H1 (cell line): Measurements from ENCODE around the gene TP53TG3D. TPM values are rescaled to one million over a fixed set of nuclear protein-coding genes. Genes with fewer than 3 reads are reported as not detected.

Source experiments
- polyA plus RNA-seq, 7 experiments: library from polyadenylated mRNA; depleted of rRNA in 3 of 7; stranded (reverse) in 5 of 7; unstranded in 2 of 7; fragments of >200 nt in 5 of 7; fragments of 200-250 nt in 2 of 7; gene quantifications; 1 replicate in 5 of 7; 2 replicates in 1 of 7; 4 replicates in 1 of 7; pipeline versions ENCODE4 v1.2.1 to v1.2.3, GENCODE V29; 2011 to 2013; ENCODE audit warnings: missing spikeins in 2 of 7, mixed read lengths in 2 of 7
- small RNA-seq: library from polyadenylated mRNA; stranded (forward); fragments of <200 nt; extraction: miRNeasy Mini kit (QIAGEN cat#:217004); gene quantifications from one replicate; pipeline ENCODE3, GENCODE V24; 2013; ENCODE audit not compliant: insufficient read depth
- total RNA-seq: library from RNA; stranded (reverse); fragmentation: NEBNext Ultra II Directional; extraction: Animal tissue kit (Norgen Biotek cat#: 25700); gene quantifications from 2 replicates; pipeline ENCODE4 v1.2.1, GENCODE V29; 2021

The TP53TG3D gene
- total and polyA plus RNA-seq, 2 of the 8 experiments (the other 6 are each of a cell fraction or from before 2014, with no cell fraction given): not detected

Small RNAs within 50 kb of the gene (small RNA-seq; reads per million reads assigned to genes)
- gene AC133485.1: not detected
- not detected for gene AC140878.1
